Uterus (tissue), 4 donors: ENCODE data around the gene SUMO2. TPM values are rescaled to one million over a fixed set of nuclear protein-coding genes. Genes with fewer than 3 reads are reported as not detected.
"Not testable (repeated sequence)": the region's sequence is repeated elsewhere in the genome, so short reads cannot be mapped to it uniquely, and the experiment has no call there.

Source experiments
- DNase-seq, 2 donors: peaks; one replicate each; pipeline ENCODE4 v3.0.0-alpha.2; 2019 to 2020
- H3K27ac ChIP-seq, 2 donors: fragments of 200-600 bp; sonication (generic); 1 replicate in 1 of 2; 2 replicates in 1 of 2; pipeline ENCODE4 v1.5.1; 2016 to 2018
- H3K27me3 ChIP-seq, 2 donors: fragments of 200-600 bp; sonication (generic); one replicate each; pipeline ENCODE4 v1.5.1; 2018 to 2019; ENCODE audit warnings: control low read depth in 1 of 2
- H3K36me3 ChIP-seq, 2 donors: fragments of 200-600 bp; sonication (generic); one replicate each; pipeline ENCODE4 v1.5.1; 2019; ENCODE audit warnings: control low read depth in 1 of 2
- H3K4me1 ChIP-seq, 2 donors: fragments of 200-600 bp; sonication (generic); one replicate each; pipeline ENCODE4 v1.5.1; 2018 to 2019; ENCODE audit warnings: control low read depth in 1 of 2
- H3K4me3 ChIP-seq, 2 donors: fragments of 200-600 bp; sonication (generic); 1 replicate in 1 of 2; 2 replicates in 1 of 2; pipeline ENCODE4 v1.5.1; 2018 to 2019; ENCODE audit warnings: mild to moderate bottlenecking in 1 of 2
- H3K9me3 ChIP-seq, 2 donors: fragments of 200-600 bp; sonication (generic); one replicate each; pipeline ENCODE4 v1.5.1; 2019; ENCODE audit warnings: control low read depth in 1 of 2
- POLR2A ChIP-seq, 2 donors: fragments of 450-650 bp; IDR thresholded peaks; one replicate each; pipeline ENCODE4 v1.6.1; 2016; ENCODE audit warnings: antibody characterized with exemption in 2 of 2, mild to moderate bottlenecking in 1 of 2, moderate library complexity in 1 of 2
- intact Hi-C: fragments of 100-400 bp; cut with DNase I; formaldehyde crosslinking; loops from one replicate; pipeline ENCODE4 v1.15.1; 2023; ENCODE audit warnings: low total_unique reads
- total RNA-seq, 4 donors: library from RNA; depleted of rRNA in 3 of 4; stranded (reverse); fragments of >200 nt in 3 of 4; gene quantifications; one replicate each; pipeline versions ENCODE4 v1.1.0 to v1.2.4, GENCODE V29; 2014 to 2023
- TF ChIP-seq, protein P1 (sequence below), 4 experiments: fragments of 200-600 bp in 2 of 4; fragments of 450-650 bp in 2 of 4; sonication (generic) in 2 of 4; IDR thresholded peaks; one replicate each; pipeline ENCODE4 v1.5.1; 2016 to 2019; ENCODE audit warnings: antibody characterized with exemption in 4 of 4, mild to moderate bottlenecking in 2 of 4, moderate library complexity in 1 of 4
- donor health status: DM: yes; HTN: yes; CAD: no.

SUMO2 gene
- total RNA-seq, 4 donors from 2014 or later: 57.4 to 427 (median 102) TPM

DNA sequence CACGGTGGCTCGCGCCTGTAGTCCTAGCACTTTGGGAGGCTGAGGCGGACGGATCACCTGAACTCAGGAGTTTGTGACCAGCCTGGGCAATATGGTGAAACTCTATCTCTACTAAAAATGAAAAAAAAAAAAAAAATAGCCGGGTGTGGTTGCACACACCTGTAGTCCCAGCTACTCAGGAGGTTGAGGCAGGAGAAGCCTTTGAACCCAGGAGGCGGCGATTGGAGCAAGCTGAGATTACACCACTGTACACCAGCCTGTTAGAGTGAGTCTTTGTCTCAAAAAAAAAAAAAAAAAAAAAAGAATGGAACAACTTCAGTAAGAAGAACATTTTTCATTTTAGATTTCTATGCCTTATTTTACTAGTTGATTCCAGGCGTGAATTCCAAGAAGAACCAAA is 25.4 kb upstream of the SUMO2 start:
- Histone ChIP-seq H3K27ac (no peak overlapping the region), H3K4me3 (no peak overlapping the region), H3K36me3 (no peaks in the 10 kb centered on the region), H3K4me1 (no peaks in the 10 kb centered on the region), H3K27me3 (no peaks in the 10 kb centered on the region), H3K9me3 (no peaks in the 10 kb centered on the region)
- no peak for DNase-seq
- TF ChIP-seq, protein P1, sequence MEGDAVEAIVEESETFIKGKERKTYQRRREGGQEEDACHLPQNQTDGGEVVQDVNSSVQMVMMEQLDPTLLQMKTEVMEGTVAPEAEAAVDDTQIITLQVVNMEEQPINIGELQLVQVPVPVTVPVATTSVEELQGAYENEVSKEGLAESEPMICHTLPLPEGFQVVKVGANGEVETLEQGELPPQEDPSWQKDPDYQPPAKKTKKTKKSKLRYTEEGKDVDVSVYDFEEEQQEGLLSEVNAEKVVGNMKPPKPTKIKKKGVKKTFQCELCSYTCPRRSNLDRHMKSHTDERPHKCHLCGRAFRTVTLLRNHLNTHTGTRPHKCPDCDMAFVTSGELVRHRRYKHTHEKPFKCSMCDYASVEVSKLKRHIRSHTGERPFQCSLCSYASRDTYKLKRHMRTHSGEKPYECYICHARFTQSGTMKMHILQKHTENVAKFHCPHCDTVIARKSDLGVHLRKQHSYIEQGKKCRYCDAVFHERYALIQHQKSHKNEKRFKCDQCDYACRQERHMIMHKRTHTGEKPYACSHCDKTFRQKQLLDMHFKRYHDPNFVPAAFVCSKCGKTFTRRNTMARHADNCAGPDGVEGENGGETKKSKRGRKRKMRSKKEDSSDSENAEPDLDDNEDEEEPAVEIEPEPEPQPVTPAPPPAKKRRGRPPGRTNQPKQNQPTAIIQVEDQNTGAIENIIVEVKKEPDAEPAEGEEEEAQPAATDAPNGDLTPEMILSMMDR (IDR thresholded peaks at IDR 0.05): no peak
- TF ChIP-seq POLR2A (IDR thresholded peaks at IDR 0.05): no peak
- intact Hi-C loops: loop anchor here (10.0 kb wide), 1 partner anchor 243 kb away; no protein-coding TSS in a partner anchor

GRCh38 chr17:75207760-75208159 is 25.0 kb upstream of the SUMO2 start:
- DNase-seq: no peak
- H3K4me1 ChIP-seq: no peaks in the 10 kb centered on the region
- no peaks in the 10 kb centered on the region for H3K36me3 ChIP-seq
- no peaks in the 10 kb centered on the region for H3K27me3 ChIP-seq
- intact Hi-C loops: loop anchor here (10.0 kb wide), 1 partner anchor 243 kb away; no protein-coding TSS in a partner anchor
- H3K27ac ChIP-seq: no peak overlapping the region
- no peak overlapping the region for H3K4me3 ChIP-seq
- TF ChIP-seq, protein P1 (IDR thresholded peaks at IDR 0.05): no peak
- no peak for TF ChIP-seq POLR2A (IDR thresholded peaks at IDR 0.05)
- no peaks in the 10 kb centered on the region for H3K9me3 ChIP-seq

DNA sequence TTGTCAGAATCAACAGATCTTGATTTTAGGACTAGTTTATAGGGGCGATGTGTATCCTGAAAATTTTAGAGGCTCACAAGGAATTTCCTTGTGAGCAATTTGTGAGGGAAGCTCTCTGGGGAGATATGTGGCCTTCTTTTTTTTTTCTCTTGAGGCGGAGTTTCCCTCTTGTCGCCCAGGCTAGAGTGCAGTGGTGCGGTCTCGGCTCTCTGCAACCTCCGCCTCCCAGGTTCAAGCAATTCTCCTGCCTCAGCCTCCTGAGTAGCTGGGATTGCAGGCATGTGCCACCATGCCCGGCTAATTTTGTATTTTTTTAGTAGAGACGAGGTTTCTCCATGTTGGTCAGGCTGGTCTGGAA is 24.3 kb upstream of the SUMO2 start:
- not testable (repeated sequence) for H3K4me1 ChIP-seq, H3K27ac ChIP-seq, H3K27me3 ChIP-seq, DNase-seq, H3K36me3 ChIP-seq, H3K9me3 ChIP-seq, H3K4me3 ChIP-seq
- intact Hi-C loops: loop anchor here (10.0 kb wide), 1 partner anchor 242 kb away; no protein-coding TSS in a partner anchor

GRCh38 chr17:75205793-75206163 is 23.0 kb upstream of the SUMO2 start:
- H3K4me3 ChIP-seq: peak overlapping the region; percentile 71 to 98
- no peak for TF ChIP-seq POLR2A (IDR thresholded peaks at IDR 0.05)
- H3K36me3 ChIP-seq: no peaks in the 10 kb centered on the region
- H3K4me1 ChIP-seq: no peaks in the 10 kb centered on the region
- peak overlapping the region; percentile 90 to 98 for H3K27ac ChIP-seq
- intact Hi-C loops: loop anchor here (10.0 kb wide), 1 partner anchor 241 kb away; no protein-coding TSS in a partner anchor
- H3K9me3 ChIP-seq: no peaks in the 10 kb centered on the region
- no peak for DNase-seq
- no peaks in the 10 kb centered on the region for H3K27me3 ChIP-seq

DNA sequence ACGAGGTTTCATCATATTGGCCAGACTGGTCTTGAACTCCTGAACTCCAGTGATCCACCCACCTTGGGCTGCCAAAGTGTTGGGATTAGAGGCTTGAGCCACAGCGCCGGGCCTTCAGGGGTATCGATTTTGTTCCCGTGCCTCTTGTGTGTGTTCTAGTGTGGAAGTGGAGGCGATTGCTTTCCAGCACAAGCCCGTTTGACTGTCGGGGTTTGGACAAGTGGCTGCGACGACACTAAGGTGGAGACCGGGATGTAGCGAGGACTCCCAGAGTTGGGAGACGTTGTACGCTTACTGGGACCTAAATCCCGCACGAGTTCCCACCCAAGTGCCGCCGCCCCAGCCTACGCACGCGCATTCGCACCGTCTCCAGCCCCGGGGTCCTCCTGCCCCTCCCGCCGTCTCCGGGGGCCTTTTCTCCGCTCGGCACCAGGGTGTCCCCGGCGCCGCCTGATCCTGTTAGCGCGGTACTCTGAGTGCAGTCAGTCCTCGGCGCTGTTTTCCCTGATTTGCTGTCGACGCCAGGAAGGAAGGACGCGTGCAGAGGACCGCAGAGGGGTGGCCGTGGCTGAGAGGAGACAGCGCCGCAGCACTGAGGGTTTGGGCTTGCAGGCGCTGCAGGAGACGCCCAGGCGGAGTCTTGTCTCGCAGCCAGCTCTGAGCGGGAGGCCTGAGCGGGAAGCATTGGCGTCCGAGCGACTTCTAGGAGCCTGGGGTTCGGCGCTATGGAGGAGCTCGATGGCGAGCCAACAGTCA is 22.5 kb upstream of the SUMO2 start, which contains the start of gene NUP85:
TSS of gene NUP85 (plus strand) at position 643 of the 756 bp plus-strand sequence. CDS start at position 726, 83 bp downstream.
- peak; percentile 37 to 74 for TF ChIP-seq POLR2A (IDR thresholded peaks at IDR 0.05)
- TF ChIP-seq, protein P1 (IDR thresholded peaks at IDR 0.05): peak in 2 of 4 experiments; percentile 20 to 41
- peak within 1 kb of the TSS; percentile 71 to 98 for H3K4me3 ChIP-seq

GRCh38 chr17:75199886-75200618 is 17.3 kb upstream of the SUMO2 start:
- intact Hi-C loops: loop anchor here (10.0 kb wide), 1 partner anchor 235 kb away; no protein-coding TSS in a partner anchor
- no peaks in the 10 kb centered on the region for H3K9me3 ChIP-seq
- DNase-seq: no peak
- no peak overlapping the region for H3K27ac ChIP-seq
- no peaks in the 10 kb centered on the region for H3K4me1 ChIP-seq
- no peaks in the 10 kb centered on the region for H3K36me3 ChIP-seq
- no peak overlapping the region for H3K4me3 ChIP-seq
- H3K27me3 ChIP-seq: no peaks in the 10 kb centered on the region
- TF ChIP-seq, protein P1 (IDR thresholded peaks at IDR 0.05): no peak
- no peak for TF ChIP-seq POLR2A (IDR thresholded peaks at IDR 0.05)

More for the DNA sequence above, 22.5 kb upstream of the SUMO2 start, which contains the start of gene NUP85:
- Histone ChIP-seq H3K27me3 (no peaks in the 10 kb centered on the region), H3K27ac (peak within 1 kb of the TSS; percentile 90 to 98), H3K4me1 (no peaks in the 10 kb centered on the region), H3K9me3 (no peaks in the 10 kb centered on the region), H3K36me3 (no peaks in the 10 kb centered on the region)
- intact Hi-C loops: loop anchor here (10.0 kb wide), 1 partner anchor 240 kb away; no protein-coding TSS in a partner anchor
- peak; percentile 92 to 94 for DNase-seq
